ENCODE data around the gene GAGE13. TPM values are rescaled to one million over a fixed set of nuclear protein-coding genes. Genes with fewer than 3 reads are reported as not detected.

The GAGE13 gene
- total and polyA plus RNA-seq, 9 of the 15 experiments (the other 6 are each of a cell fraction or from before 2014, with no cell fraction given), result 31.6 to 506 (median 154) TPM

DNA sequence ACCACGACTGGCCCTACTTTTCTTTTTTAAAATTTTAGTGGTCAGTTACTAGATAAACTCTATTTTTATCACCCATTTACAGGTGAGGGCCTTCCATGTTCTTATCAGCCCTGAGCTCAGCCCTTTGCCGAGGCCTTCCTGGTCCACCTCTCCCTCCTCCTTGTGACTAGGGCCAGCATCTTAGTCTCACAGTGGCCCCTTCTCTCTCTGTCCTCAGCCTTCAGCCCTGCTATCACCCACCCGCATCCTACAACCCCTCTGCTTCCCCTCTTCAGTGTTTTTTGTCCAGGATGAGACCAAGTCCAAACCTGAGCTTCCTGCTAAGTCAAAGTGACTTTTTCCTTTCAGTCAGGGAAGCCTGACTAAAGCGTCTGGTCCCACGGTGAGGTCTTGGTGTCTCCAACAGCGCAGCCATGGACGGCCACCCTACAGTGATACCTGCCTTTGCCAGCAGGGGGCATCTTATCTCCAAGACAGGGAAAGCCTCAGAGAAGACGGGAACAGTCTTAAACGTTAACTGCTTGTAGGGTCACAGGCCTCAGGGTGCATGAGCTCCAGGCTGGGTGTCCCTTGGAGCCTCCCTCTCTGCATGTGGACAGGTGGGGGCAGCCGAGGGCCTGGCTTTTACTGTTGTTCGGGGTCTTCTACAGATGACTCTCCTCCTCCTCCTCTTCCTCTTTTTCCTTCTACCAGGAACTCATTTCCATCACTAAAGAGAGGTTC is 39.6 kb upstream of the GAGE13 start (continued):
- TF ChIP-seq, protein P1, sequence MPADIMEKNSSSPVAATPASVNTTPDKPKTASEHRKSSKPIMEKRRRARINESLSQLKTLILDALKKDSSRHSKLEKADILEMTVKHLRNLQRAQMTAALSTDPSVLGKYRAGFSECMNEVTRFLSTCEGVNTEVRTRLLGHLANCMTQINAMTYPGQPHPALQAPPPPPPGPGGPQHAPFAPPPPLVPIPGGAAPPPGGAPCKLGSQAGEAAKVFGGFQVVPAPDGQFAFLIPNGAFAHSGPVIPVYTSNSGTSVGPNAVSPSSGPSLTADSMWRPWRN (IDR thresholded peaks at IDR 0.05; ENCODE audit: low read depth), result no peak
- TF ChIP-seq ZNF165 (CRISPR knock-in tag; IDR thresholded peaks at IDR 0.05; ENCODE audit: borderline replicate concordance), result no peak
- TF ChIP-seq, protein P2, sequence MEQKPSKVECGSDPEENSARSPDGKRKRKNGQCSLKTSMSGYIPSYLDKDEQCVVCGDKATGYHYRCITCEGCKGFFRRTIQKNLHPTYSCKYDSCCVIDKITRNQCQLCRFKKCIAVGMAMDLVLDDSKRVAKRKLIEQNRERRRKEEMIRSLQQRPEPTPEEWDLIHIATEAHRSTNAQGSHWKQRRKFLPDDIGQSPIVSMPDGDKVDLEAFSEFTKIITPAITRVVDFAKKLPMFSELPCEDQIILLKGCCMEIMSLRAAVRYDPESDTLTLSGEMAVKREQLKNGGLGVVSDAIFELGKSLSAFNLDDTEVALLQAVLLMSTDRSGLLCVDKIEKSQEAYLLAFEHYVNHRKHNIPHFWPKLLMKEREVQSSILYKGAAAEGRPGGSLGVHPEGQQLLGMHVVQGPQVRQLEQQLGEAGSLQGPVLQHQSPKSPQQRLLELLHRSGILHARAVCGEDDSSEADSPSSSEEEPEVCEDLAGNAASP (IDR thresholded peaks at IDR 0.05), result no peak
- TF ChIP-seq, protein P3, sequence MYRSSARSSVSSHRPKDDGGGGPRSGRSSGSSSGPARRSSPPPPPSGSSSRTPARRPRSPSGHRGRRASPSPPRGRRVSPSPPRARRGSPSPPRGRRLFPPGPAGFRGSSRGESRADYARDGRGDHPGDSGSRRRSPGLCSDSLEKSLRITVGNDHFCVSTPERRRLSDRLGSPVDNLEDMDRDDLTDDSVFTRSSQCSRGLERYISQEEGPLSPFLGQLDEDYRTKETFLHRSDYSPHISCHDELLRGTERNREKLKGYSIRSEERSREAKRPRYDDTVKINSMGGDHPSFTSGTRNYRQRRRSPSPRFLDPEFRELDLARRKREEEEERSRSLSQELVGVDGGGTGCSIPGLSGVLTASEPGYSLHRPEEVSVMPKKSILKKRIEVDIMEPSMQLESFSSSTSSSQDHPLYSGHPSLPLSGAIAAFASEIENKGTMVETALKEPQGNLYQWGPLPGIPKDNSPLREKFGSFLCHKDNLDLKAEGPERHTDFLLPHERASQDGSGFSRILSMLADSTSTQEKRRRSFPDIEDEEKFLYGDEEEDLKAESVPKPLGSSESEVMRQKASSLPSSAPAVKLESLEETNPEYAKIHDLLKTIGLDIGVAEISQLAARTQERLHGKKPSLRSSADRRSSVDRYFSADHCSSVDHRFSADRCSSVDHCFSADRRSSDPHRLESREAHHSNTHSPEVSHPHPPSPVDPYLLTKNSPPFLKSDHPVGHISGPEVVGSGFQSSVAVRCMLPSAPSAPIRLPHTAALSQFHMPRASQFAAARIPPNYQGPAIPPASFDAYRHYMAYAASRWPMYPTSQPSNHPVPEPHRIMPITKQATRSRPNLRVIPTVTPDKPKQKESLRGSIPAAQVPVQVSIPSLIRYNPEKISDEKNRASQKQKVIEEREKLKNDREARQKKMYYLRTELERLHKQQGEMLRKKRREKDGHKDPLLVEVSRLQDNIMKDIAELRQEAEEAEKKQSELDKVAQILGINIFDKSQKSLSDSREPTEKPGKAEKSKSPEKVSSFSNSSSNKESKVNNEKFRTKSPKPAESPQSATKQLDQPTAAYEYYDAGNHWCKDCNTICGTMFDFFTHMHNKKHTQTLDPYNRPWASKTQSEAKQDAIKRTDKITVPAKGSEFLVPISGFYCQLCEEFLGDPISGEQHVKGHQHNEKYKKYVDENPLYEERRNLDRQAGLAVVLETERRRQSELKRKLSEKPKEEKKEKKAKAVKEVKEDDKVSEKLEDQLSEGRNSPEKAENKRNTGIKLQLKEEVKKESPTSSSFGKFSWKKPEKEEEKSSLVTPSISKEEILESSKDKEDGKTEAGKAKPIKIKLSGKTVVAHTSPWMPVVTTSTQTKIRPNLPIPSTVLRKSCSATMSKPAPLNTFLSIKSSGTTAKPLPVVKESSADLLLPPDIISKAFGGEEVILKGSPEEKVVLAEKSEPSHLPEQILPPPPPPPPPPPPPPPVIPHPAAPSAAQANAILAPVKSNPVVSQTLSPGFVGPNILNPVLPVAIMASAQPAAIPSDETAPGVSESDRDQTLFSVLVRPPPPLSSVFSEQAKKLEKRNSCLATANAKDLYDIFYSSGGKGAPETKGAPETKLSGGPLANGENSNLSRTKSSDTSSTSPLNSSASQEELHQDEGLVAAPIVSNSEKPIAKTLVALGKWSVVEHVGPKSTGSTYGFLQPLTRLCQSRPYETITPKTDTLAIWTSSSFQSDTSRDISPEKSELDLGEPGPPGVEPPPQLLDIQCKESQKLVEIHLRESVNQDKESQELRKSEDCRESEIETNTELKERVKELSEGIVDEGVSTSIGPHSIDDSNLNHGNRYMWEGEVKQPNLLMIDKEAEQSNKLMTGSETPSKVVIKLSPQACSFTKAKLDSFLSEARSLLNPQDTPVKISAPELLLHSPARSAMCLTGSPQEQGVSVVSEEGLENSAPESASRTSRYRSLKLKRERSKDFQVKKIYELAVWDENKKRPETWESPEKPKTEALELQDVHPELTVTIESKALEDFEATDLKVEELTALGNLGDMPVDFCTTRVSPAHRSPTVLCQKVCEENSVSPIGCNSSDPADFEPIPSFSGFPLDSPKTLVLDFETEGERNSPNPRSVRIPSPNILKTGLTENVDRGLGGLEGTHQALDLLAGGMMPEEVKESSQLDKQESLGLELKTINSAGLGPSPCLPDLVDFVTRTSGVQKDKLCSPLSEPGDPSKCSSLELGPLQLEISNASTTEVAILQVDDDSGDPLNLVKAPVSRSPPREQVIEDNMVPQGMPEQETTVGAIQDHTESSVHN (IDR thresholded peaks at IDR 0.05; ENCODE audit: borderline replicate concordance in 1 of 2, low read depth in 1 of 2), result no peak
- TF ChIP-seq MCM5 (IDR thresholded peaks at IDR 0.05; ENCODE audit: low read depth), result no peak
- no peak for TF ChIP-seq RFX5 (IDR thresholded peaks at IDR 0.05; ENCODE audit: low read depth, low read length)
- TF ChIP-seq RFX7 (CRISPR knock-in tag; IDR thresholded peaks at IDR 0.05), result no peak
- TF ChIP-seq CSDE1 (IDR thresholded peaks at IDR 0.05), result no peak
- peak; percentile 39; the same call in 1 of the 2 replicates for TF ChIP-seq ESRRA (IDR thresholded peaks at IDR 0.05; ENCODE audit: borderline replicate concordance, low read depth)
- no peak for TF ChIP-seq ZBTB1 (CRISPR knock-in tag; IDR thresholded peaks at IDR 0.05; ENCODE audit: borderline replicate concordance, low read depth)
- TF ChIP-seq HEY1 (CRISPR knock-in tag; IDR thresholded peaks at IDR 0.05; ENCODE audit: borderline replicate concordance), result no peak
- TF ChIP-seq, protein P4, sequence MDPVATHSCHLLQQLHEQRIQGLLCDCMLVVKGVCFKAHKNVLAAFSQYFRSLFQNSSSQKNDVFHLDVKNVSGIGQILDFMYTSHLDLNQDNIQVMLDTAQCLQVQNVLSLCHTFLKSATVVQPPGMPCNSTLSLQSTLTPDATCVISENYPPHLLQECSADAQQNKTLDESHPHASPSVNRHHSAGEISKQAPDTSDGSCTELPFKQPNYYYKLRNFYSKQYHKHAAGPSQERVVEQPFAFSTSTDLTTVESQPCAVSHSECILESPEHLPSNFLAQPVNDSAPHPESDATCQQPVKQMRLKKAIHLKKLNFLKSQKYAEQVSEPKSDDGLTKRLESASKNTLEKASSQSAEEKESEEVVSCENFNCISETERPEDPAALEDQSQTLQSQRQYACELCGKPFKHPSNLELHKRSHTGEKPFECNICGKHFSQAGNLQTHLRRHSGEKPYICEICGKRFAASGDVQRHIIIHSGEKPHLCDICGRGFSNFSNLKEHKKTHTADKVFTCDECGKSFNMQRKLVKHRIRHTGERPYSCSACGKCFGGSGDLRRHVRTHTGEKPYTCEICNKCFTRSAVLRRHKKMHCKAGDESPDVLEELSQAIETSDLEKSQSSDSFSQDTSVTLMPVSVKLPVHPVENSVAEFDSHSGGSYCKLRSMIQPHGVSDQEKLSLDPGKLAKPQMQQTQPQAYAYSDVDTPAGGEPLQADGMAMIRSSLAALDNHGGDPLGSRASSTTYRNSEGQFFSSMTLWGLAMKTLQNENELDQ (CRISPR knock-in tag; IDR thresholded peaks at IDR 0.05; ENCODE audit: borderline replicate concordance), result no peak
- no peak for TF ChIP-seq SRF (CRISPR knock-in tag; IDR thresholded peaks at IDR 0.05)
- TF ChIP-seq LCOR (CRISPR knock-in tag; IDR thresholded peaks at IDR 0.05), result 0 out of 2 replicates have a peak, but pooled peaks have one; percentile 35
- TF ChIP-seq ZNF79 (CRISPR knock-in tag; IDR thresholded peaks at IDR 0.05; ENCODE audit: low read depth), result no peak

Measured in K562 (cell line).